Measurements from ENCODE around the gene NT5C3A. TPM values are rescaled to one million over a fixed set of nuclear protein-coding genes. Genes with fewer than 3 reads are reported as not detected.

Gene NT5C3A
- total and polyA plus RNA-seq, 2 of the 13 experiments (the other 11 are each of a cell fraction or from before 2014, with no cell fraction given), result 16.9 to 34.0 TPM

DNA sequence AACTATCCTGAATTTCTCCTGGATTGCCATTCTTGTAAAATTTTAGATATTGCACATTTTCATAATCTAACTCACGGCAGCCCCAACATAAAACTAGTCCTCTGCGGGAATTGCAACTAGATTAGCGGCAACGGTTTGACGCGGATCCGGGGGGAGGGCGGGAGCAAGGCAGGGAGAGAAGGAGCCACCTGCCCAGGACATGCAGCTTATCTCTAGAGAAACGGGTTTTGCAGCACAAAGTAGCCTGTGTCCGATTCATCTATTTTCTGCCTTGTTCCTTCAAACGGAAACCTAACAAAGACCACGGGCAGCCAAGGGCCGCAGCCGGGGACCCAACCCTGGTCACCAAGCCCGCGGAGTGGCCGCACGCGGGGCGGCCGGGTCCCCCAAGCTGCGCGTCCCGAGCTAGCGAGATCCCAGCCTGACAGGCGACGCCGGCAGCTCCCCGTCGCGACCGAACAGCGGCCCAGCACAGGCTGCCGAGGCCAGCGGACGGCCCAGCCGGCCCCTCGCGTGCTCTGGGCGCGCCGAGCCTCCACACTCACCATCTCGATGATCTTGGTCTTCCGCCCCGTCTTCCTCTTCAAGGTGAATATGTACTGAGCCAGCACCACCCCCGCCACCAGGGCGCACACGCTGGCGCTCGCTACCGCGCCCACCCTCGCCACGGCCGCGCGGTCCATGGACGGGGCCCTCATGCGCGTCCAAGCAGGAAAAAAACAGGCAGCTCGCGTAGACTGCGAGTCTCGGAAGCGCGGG lies at the start of gene NT5C3A (continued):
- TF ChIP-seq, protein P1, sequence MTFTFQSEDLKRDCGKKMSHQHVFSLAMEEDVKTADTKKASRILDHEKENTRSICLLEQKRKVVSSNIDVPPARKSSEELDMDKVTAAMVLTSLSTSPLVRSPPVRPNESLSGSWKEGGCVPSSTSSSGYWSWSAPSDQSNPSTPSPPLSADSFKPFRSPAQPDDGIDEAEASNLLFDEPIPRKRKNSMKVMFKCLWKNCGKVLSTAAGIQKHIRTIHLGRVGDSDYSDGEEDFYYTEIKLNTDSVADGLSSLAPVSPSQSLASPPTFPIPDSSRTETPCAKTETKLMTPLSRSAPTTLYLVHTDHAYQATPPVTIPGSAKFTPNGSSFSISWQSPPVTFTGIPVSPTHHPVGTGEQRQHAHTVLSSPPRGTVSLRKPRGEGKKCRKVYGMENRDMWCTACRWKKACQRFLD (CRISPR knock-in tag; IDR thresholded peaks at IDR 0.05; ENCODE audit: borderline replicate concordance), result peak; percentile 81
- no peak for TF ChIP-seq TARDBP (CRISPR knock-in tag; IDR thresholded peaks at IDR 0.05)
- no peak for TF ChIP-seq TCF7 (IDR thresholded peaks at IDR 0.05; ENCODE audit: low read depth)
- TF ChIP-seq ZSCAN22 (CRISPR knock-in tag; IDR thresholded peaks at IDR 0.05), result no peak
- TF ChIP-seq SOX13 (IDR thresholded peaks at IDR 0.05), result no peak
- TF ChIP-seq SOX13 (CRISPR knock-in tag; conservative IDR thresholded peaks at IDR 0.05 in 1 of 2, IDR thresholded peaks at IDR 0.05 in 1 of 2), result peak in 1 of 2 experiments; percentile 31; a peak in 1 of 4 replicates
- no peak for TF ChIP-seq ZNF678 (CRISPR knock-in tag; IDR thresholded peaks at IDR 0.05)
- TF ChIP-seq ZSCAN31 (CRISPR knock-in tag; IDR thresholded peaks at IDR 0.05; ENCODE audit: low read depth), result 0 out of 2 replicates have a peak, but pooled peaks have one; percentile 11
- TF ChIP-seq KDM1A (CRISPR knock-in tag; IDR thresholded peaks at IDR 0.05), result no peak
- TF ChIP-seq ZNF225 (CRISPR knock-in tag; IDR thresholded peaks at IDR 0.05), result no peak
- TF ChIP-seq STAG1 (CRISPR knock-in tag; IDR thresholded peaks at IDR 0.05), result no peak
- TF ChIP-seq BORCS8-MEF2B (CRISPR knock-in tag; IDR thresholded peaks at IDR 0.05), result no peak; the same call in 1 of the 2 replicates
- TF ChIP-seq HNF4A (CRISPR knock-in tag; IDR thresholded peaks at IDR 0.05), result no peak
- no peak for TF ChIP-seq ZFYVE20 (CRISPR knock-in tag; IDR thresholded peaks at IDR 0.05; ENCODE audit: borderline replicate concordance, low read depth)
- TF ChIP-seq, protein P2, sequence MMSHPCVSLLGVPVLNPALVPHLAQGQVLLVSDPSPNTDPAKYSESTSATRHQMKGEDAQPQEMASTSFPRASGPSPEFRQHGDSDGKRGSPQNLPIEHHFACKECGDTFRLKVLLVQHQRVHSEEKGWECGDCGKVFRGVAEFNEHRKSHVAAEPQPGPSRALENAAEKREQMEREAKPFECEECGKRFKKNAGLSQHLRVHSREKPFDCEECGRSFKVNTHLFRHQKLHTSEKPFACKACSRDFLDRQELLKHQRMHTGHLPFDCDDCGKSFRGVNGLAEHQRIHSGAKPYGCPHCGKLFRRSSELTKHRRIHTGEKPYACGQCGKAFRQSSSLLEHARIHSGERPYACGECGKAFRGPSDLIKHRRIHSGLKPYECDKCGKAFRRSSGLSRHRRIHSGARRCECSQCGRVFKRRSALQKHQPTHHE (CRISPR knock-in tag; IDR thresholded peaks at IDR 0.05; ENCODE audit: borderline replicate concordance), result 0 out of 2 replicates have a peak, but pooled peaks have one; percentile 54
- TF ChIP-seq ZNF317 (CRISPR knock-in tag; IDR thresholded peaks at IDR 0.05), result no peak
- peak; percentile 57; the same call in 1 of the 2 replicates for TF ChIP-seq ZNF160 (CRISPR knock-in tag; IDR thresholded peaks at IDR 0.05)
- TF ChIP-seq MEF2D (CRISPR knock-in tag; IDR thresholded peaks at IDR 0.05), result no peak
- no peak for TF ChIP-seq ISX (CRISPR knock-in tag; conservative IDR thresholded peaks at IDR 0.05)
- TF ChIP-seq ZNF572 (CRISPR knock-in tag; IDR thresholded peaks at IDR 0.05), result no peak
- TF ChIP-seq ZEB1 (IDR thresholded peaks at IDR 0.05; ENCODE audit: insufficient replicate concordance, low read depth), result no peak
- no peak for TF ChIP-seq ZNF510 (CRISPR knock-in tag; IDR thresholded peaks at IDR 0.05; ENCODE audit: low read depth)
- TF ChIP-seq, protein P3, sequence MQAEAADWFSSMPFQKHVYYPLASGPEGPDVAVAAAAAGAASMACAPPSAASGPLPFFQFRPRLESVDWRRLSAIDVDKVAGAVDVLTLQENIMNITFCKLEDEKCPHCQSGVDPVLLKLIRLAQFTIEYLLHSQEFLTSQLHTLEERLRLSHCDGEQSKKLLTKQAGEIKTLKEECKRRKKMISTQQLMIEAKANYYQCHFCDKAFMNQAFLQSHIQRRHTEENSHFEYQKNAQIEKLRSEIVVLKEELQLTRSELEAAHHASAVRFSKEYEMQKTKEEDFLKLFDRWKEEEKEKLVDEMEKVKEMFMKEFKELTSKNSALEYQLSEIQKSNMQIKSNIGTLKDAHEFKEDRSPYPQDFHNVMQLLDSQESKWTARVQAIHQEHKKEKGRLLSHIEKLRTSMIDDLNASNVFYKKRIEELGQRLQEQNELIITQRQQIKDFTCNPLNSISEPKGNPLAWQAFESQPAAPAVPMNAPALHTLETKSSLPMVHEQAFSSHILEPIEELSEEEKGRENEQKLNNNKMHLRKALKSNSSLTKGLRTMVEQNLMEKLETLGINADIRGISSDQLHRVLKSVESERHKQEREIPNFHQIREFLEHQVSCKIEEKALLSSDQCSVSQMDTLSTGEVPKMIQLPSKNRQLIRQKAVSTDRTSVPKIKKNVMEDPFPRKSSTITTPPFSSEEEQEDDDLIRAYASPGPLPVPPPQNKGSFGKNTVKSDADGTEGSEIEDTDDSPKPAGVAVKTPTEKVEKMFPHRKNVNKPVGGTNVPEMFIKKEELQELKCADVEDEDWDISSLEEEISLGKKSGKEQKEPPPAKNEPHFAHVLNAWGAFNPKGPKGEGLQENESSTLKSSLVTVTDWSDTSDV (CRISPR knock-in tag; IDR thresholded peaks at IDR 0.05), result no peak
- TF ChIP-seq, protein P4, sequence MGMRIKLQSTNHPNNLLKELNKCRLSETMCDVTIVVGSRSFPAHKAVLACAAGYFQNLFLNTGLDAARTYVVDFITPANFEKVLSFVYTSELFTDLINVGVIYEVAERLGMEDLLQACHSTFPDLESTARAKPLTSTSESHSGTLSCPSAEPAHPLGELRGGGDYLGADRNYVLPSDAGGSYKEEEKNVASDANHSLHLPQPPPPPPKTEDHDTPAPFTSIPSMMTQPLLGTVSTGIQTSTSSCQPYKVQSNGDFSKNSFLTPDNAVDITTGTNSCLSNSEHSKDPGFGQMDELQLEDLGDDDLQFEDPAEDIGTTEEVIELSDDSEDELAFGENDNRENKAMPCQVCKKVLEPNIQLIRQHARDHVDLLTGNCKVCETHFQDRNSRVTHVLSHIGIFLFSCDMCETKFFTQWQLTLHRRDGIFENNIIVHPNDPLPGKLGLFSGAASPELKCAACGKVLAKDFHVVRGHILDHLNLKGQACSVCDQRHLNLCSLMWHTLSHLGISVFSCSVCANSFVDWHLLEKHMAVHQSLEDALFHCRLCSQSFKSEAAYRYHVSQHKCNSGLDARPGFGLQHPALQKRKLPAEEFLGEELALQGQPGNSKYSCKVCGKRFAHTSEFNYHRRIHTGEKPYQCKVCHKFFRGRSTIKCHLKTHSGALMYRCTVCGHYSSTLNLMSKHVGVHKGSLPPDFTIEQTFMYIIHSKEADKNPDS (CRISPR knock-in tag; IDR thresholded peaks at IDR 0.05), result 0 out of 2 replicates have a peak, but pooled peaks have one; percentile 41

Data from HepG2 (cell line).